ENCODE data around the gene AGAP1. TPM values are rescaled to one million over a fixed set of nuclear protein-coding genes. Genes with fewer than 3 reads are reported as not detected.

Gene AGAP1
- total and polyA plus RNA-seq, 4 donors = 2.0 to 8.5 (median 5.4) TPM

- TF ChIP-seq CTCF (IDR thresholded peaks at IDR 0.05; ENCODE audit: low read depth, low read length, missing input control) = no peak
- TF ChIP-seq RXRA (IDR thresholded peaks at IDR 0.05) = no peak
- no peak for TF ChIP-seq HNF4A (conservative IDR thresholded peaks at IDR 0.05)
- no peak for TF ChIP-seq FOXA2 (IDR thresholded peaks at IDR 0.05)
- TF ChIP-seq YY1 (IDR thresholded peaks at IDR 0.05) = no peak
- TF ChIP-seq FOXA1 (IDR thresholded peaks at IDR 0.05) = no peak
- TF ChIP-seq, protein P1, sequence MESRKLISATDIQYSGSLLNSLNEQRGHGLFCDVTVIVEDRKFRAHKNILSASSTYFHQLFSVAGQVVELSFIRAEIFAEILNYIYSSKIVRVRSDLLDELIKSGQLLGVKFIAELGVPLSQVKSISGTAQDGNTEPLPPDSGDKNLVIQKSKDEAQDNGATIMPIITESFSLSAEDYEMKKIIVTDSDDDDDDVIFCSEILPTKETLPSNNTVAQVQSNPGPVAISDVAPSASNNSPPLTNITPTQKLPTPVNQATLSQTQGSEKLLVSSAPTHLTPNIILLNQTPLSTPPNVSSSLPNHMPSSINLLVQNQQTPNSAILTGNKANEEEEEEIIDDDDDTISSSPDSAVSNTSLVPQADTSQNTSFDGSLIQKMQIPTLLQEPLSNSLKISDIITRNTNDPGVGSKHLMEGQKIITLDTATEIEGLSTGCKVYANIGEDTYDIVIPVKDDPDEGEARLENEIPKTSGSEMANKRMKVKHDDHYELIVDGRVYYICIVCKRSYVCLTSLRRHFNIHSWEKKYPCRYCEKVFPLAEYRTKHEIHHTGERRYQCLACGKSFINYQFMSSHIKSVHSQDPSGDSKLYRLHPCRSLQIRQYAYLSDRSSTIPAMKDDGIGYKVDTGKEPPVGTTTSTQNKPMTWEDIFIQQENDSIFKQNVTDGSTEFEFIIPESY (IDR thresholded peaks at IDR 0.05) = no peak
- no peak for TF ChIP-seq ATF3 (IDR thresholded peaks at IDR 0.05)
- TF ChIP-seq RAD21 (IDR thresholded peaks at IDR 0.05) = no peak
- TF ChIP-seq JUND (IDR thresholded peaks at IDR 0.05) = no peak
- TF ChIP-seq TAF1 (conservative IDR thresholded peaks at IDR 0.05) = no peak
- no peak for TF ChIP-seq GABPA (IDR thresholded peaks at IDR 0.05 in 1 of 2, conservative IDR thresholded peaks at IDR 0.05 in 1 of 2)
- 93% methylated on average over 3 of the region's 3 CpGs for WGBS
- DNase-seq (ENCODE audit: low spot score) = no peak
These were observed 182.1 kb downstream of the AGAP1 start for GRCh38 chr2:235675678-235676535.

DNA sequence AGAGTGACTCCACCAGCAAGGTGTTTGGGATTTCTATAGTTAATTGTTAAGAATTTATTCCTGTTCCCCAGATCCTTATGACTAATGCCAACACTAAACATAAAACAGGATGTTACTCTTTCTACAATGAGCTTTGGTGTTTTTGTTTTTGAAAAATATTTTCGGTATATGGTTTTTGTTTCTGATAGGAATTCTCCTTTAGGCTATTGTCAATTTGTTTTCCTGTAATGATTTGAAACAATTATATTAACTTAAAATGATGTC, 182.6 kb downstream of the AGAP1 start:
- no peak for DNase-seq (ENCODE audit: low spot score)
- Histone ChIP-seq H3K4me1 (ENCODE audit: control insufficient read depth in 4 of 4, insufficient read depth in 4 of 4, low read length in 3 of 4) (peaks cover 0 to 9% (median 4%) of the 10 kb centered on the region in 4 donors), H3K9me3 (ENCODE audit: control insufficient read depth in 4 of 4, low read length in 3 of 4) (no peaks in the 10 kb centered on the region), H3K9ac (ENCODE audit: low read depth in 1 of 2, low read length in 2 of 2) (no peak overlapping the region), H3K36me3 (ENCODE audit: control insufficient read depth in 4 of 4, insufficient read depth in 3 of 4, low read depth in 1 of 4, low read length in 3 of 4) (no peaks in the 10 kb centered on the region), H3K27me3 (ENCODE audit: control insufficient read depth in 4 of 4, insufficient read depth in 4 of 4, low read length in 3 of 4) (no peaks in the 10 kb centered on the region), H3K4me3 (ENCODE audit: low read depth in 1 of 3, low read length in 3 of 3) (no peak overlapping the region), H3K27ac (ENCODE audit: low read depth in 1 of 2, low read length in 2 of 2) (no peak overlapping the region)
- TF ChIP-seq RXRA (IDR thresholded peaks at IDR 0.05) (no peak), CTCF (IDR thresholded peaks at IDR 0.05; ENCODE audit: low read depth, low read length, missing input control) (no peak), FOXA1 (IDR thresholded peaks at IDR 0.05) (no peak), ATF3 (IDR thresholded peaks at IDR 0.05) (no peak), REST (IDR thresholded peaks at IDR 0.05) (no peak), JUND (IDR thresholded peaks at IDR 0.05) (no peak), HNF4G (IDR thresholded peaks at IDR 0.05) (no peak), RAD21 (IDR thresholded peaks at IDR 0.05) (no peak), EGR1 (IDR thresholded peaks at IDR 0.05; ENCODE audit: low read depth in 2 of 2) (no peak), NR2F2 (IDR thresholded peaks at IDR 0.05) (no peak), GABPA (IDR thresholded peaks at IDR 0.05 in 1 of 2, conservative IDR thresholded peaks at IDR 0.05 in 1 of 2) (no peak)
- 91% methylated on average over 1 of the region's 1 CpG for WGBS

More at GRCh38 chr2:235675678-235676535, 182.1 kb downstream of the AGAP1 start:
- Histone ChIP-seq H3K4me3 (ENCODE audit: low read depth in 1 of 3, low read length in 3 of 3) (no peak overlapping the region), H3K27me3 (ENCODE audit: control insufficient read depth in 4 of 4, insufficient read depth in 4 of 4, low read length in 3 of 4) (no peaks in the 10 kb centered on the region), H3K27ac (ENCODE audit: low read depth in 1 of 2, low read length in 2 of 2) (no peak overlapping the region), H3K9me3 (ENCODE audit: control insufficient read depth in 4 of 4, low read length in 3 of 4) (no peaks in the 10 kb centered on the region), H3K4me1 (ENCODE audit: control insufficient read depth in 4 of 4, insufficient read depth in 4 of 4, low read length in 3 of 4) (peaks cover 2 to 10% (median 5%) of the 10 kb centered on the region in 4 donors), H3K9ac (ENCODE audit: low read depth in 1 of 2, low read length in 2 of 2) (no peak overlapping the region), H3K36me3 (ENCODE audit: control insufficient read depth in 4 of 4, insufficient read depth in 3 of 4, low read depth in 1 of 4, low read length in 3 of 4) (no peaks in the 10 kb centered on the region)

Data from liver (tissue), 9 donors.